Breast epithelium (tissue), 3 donors: ENCODE results near the gene RIMBP2.

ENCODE experiments used
- POLR2AphosphoS5 ChIP-seq, 3 donors: sonication (generic); formaldehyde crosslinking; IDR thresholded peaks; one replicate each; pipeline ENCODE4 v1.6.1; 2017; ENCODE audit warnings: antibody characterized with exemption in 3 of 3
- TF ChIP-seq, protein P1 (sequence below), 3 donors: fragments of 450-650 bp; IDR thresholded peaks; one replicate each; pipeline ENCODE4 v1.5.1; 2016 to 2017; ENCODE audit warnings: antibody characterized with exemption in 3 of 3, mild to moderate bottlenecking in 3 of 3, moderate library complexity in 3 of 3

DNA sequence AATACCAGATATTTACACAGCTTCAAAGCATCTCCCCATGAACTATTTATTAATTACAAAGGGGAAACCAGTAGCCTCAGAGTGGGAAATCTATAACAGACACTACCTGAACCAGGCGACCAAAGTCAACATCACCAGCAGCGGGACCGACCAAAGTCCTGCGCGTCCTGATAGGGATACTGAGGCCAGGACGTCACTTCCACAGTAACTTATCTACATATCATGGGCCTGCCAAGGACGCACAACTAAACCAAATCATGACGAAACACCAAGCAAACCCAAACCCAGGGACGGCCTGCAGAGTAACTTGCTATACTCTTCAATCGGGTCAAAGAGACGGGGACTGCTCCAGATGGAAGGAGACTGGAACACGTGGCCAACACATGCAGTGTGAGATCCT is 26.0 kb upstream of the RIMBP2 start:
- TF ChIP-seq, protein P1, sequence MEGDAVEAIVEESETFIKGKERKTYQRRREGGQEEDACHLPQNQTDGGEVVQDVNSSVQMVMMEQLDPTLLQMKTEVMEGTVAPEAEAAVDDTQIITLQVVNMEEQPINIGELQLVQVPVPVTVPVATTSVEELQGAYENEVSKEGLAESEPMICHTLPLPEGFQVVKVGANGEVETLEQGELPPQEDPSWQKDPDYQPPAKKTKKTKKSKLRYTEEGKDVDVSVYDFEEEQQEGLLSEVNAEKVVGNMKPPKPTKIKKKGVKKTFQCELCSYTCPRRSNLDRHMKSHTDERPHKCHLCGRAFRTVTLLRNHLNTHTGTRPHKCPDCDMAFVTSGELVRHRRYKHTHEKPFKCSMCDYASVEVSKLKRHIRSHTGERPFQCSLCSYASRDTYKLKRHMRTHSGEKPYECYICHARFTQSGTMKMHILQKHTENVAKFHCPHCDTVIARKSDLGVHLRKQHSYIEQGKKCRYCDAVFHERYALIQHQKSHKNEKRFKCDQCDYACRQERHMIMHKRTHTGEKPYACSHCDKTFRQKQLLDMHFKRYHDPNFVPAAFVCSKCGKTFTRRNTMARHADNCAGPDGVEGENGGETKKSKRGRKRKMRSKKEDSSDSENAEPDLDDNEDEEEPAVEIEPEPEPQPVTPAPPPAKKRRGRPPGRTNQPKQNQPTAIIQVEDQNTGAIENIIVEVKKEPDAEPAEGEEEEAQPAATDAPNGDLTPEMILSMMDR (IDR thresholded peaks at IDR 0.05): no peak
- no peak for TF ChIP-seq POLR2AphosphoS5 (IDR thresholded peaks at IDR 0.05)
